PFSK-1 (cell line): Measurements from ENCODE around the gene CNTN4.

Source experiments
- FOXP2 ChIP-seq: optimal IDR thresholded peaks from 2 replicates; pipeline ENCODE3; 2011; ENCODE audit warnings: borderline replicate concordance, control low read depth, inconsistent platforms; ENCODE audit not compliant: insufficient read depth; ENCODE audit errors: extremely low read length, extremely low read depth
- POLR2AphosphoS5 ChIP-seq: IDR thresholded peaks from 2 replicates; pipeline ENCODE4 v1.6.1; 2012; ENCODE audit warnings: low read depth, mild to moderate bottlenecking, control low read depth, low read length, moderate library complexity
- SIN3A ChIP-seq: IDR thresholded peaks from 2 replicates; pipeline ENCODE4 v1.6.1; 2012; ENCODE audit warnings: mild to moderate bottlenecking, low read length, moderate library complexity, borderline replicate concordance; ENCODE audit not compliant: insufficient read depth
- TAF1 ChIP-seq: IDR thresholded peaks from 2 replicates; pipeline ENCODE4 v1.6.1; 2012; ENCODE audit warnings: low read length, control low read depth, borderline replicate concordance; ENCODE audit not compliant: insufficient read depth
- TF ChIP-seq, protein P1 (sequence below), 2 experiments: IDR thresholded peaks; 2 replicates each; pipeline versions ENCODE4 v1.6.1 to v1.8.0; 2011 to 2012; ENCODE audit warnings: low read depth in 2 of 2, low read length in 2 of 2, control low read depth in 1 of 2, inconsistent platforms in 1 of 2, mild to moderate bottlenecking in 1 of 2, moderate library complexity in 1 of 2; ENCODE audit not compliant: insufficient read depth in 1 of 2

- TF ChIP-seq POLR2AphosphoS5 (no peak), TAF1 (no peak), SIN3A (no peak), FOXP2 (no peak)
- TF ChIP-seq, protein P1, sequence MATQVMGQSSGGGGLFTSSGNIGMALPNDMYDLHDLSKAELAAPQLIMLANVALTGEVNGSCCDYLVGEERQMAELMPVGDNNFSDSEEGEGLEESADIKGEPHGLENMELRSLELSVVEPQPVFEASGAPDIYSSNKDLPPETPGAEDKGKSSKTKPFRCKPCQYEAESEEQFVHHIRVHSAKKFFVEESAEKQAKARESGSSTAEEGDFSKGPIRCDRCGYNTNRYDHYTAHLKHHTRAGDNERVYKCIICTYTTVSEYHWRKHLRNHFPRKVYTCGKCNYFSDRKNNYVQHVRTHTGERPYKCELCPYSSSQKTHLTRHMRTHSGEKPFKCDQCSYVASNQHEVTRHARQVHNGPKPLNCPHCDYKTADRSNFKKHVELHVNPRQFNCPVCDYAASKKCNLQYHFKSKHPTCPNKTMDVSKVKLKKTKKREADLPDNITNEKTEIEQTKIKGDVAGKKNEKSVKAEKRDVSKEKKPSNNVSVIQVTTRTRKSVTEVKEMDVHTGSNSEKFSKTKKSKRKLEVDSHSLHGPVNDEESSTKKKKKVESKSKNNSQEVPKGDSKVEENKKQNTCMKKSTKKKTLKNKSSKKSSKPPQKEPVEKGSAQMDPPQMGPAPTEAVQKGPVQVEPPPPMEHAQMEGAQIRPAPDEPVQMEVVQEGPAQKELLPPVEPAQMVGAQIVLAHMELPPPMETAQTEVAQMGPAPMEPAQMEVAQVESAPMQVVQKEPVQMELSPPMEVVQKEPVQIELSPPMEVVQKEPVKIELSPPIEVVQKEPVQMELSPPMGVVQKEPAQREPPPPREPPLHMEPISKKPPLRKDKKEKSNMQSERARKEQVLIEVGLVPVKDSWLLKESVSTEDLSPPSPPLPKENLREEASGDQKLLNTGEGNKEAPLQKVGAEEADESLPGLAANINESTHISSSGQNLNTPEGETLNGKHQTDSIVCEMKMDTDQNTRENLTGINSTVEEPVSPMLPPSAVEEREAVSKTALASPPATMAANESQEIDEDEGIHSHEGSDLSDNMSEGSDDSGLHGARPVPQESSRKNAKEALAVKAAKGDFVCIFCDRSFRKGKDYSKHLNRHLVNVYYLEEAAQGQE (IDR thresholded peaks at IDR 0.05; ENCODE audit: insufficient read depth in 1 of 2, low read depth in 2 of 2, low read length in 2 of 2): no peak
Measured at GRCh38 chr3:2544718-2545117, 446.1 kb downstream of the CNTN4 start.
